OCI-LY7 (cell line): ENCODE data around the gene CXCL16. TPM values are rescaled to one million over a fixed set of nuclear protein-coding genes. Genes with fewer than 3 reads are reported as not detected.

Experiments
- BruUV-seq: library from RNA; stranded (reverse); fragments of 400-500 nt; replicated peaks from 2 replicates; lab custom pipeline; 2021; lab: Mats Ljungman, UMichigan
- CTCF ChIA-PET: fragments of 300-600 bp; sonication (Branson Sonifier 250); formaldehyde crosslinking; loops from one replicate; lab custom pipeline; 2022; ENCODE audit warnings: antibody characterized with exemption; ENCODE audit not compliant: unreplicated experiment; lab: Charles Lee
- POLR2A ChIA-PET: fragments of 300-600 bp; sonication (Branson Sonifier 250); formaldehyde crosslinking; loops from one replicate; lab custom pipeline; 2022; ENCODE audit warnings: antibody characterized with exemption; lab: Charles Lee
- DNase-seq: peaks from one replicate; pipeline ENCODE4 v3.0.0-alpha.2; 2015; ENCODE audit warnings: low spot score
- H2AFZ ChIP-seq: fragments of 200-600 bp; sonication (generic), shearing (Covaris generic); 2 replicates; pipeline ENCODE4 v1.6.1; 2014; ENCODE audit warnings: mild to moderate bottlenecking, antibody characterized with exemption, low read length, moderate library complexity
- H3K27ac ChIP-seq: fragments of 200-600 bp; sonication (generic); 2 replicates; pipeline ENCODE4 v1.5.1; 2014; ENCODE audit warnings: mixed run types, low read depth, mild to moderate bottlenecking, moderate library complexity, low read length, inconsistent platforms; ENCODE audit not compliant: poor library complexity, severe bottlenecking
- H3K36me3 ChIP-seq: fragments of 200-600 bp; sonication (generic); 2 replicates; pipeline ENCODE4 v1.6.1; 2014; ENCODE audit warnings: mild to moderate bottlenecking, antibody characterized with exemption, low read length, moderate library complexity, mixed read lengths; ENCODE audit not compliant: insufficient read depth
- H3K4me1 ChIP-seq: fragments of 200-600 bp; sonication (generic); 2 replicates; pipeline ENCODE4 v1.5.1; 2014; ENCODE audit warnings: mild to moderate bottlenecking, low read length; ENCODE audit not compliant: insufficient read depth, poor library complexity, severe bottlenecking
- H3K4me2 ChIP-seq: fragments of 200-600 bp; sonication (generic); 2 replicates; pipeline ENCODE4 v1.6.1; 2014; ENCODE audit warnings: mild to moderate bottlenecking, low read length
- H3K4me3 ChIP-seq: fragments of 200-600 bp; sonication (generic); 2 replicates; pipeline ENCODE4 v1.5.1; 2014; ENCODE audit warnings: mild to moderate bottlenecking, low read depth, low read length; ENCODE audit not compliant: poor library complexity, severe bottlenecking
- H3K79me2 ChIP-seq: fragments of 200-600 bp; sonication (generic); 2 replicates; pipeline ENCODE4 v1.6.1; 2016; ENCODE audit warnings: low read depth, mild to moderate bottlenecking, low read length, moderate library complexity, mixed read lengths; ENCODE audit not compliant: insufficient read depth
- H3K9me2 ChIP-seq: fragments of 200-600 bp; sonication (generic); 2 replicates; pipeline ENCODE4 v1.6.1; 2016; ENCODE audit warnings: mild to moderate bottlenecking, low read length, mixed read lengths; ENCODE audit not compliant: insufficient read depth
- H3K9me3 ChIP-seq: fragments of 200-600 bp; sonication (generic); 2 replicates; pipeline ENCODE4 v1.6.1; 2014; ENCODE audit warnings: mild to moderate bottlenecking, mixed run types, low read length, mixed read lengths
- H4K20me1 ChIP-seq: fragments of 200-600 bp; sonication (generic); 2 replicates; pipeline ENCODE4 v1.6.1; 2014; ENCODE audit warnings: mild to moderate bottlenecking, antibody characterized with exemption, low read length, moderate library complexity, mixed read lengths; ENCODE audit not compliant: insufficient read depth
- CTCF ChIP-seq: fragments of 200-600 bp; sonication (generic); conservative IDR thresholded peaks from 2 replicates; pipeline ENCODE4 v1.5.1; 2014; ENCODE audit warnings: mild to moderate bottlenecking, antibody characterized with exemption, low read length, moderate library complexity, mixed read lengths
- EZH2phosphoT487 ChIP-seq: fragments of 200-600 bp; sonication (generic); IDR thresholded peaks from 2 replicates; pipeline ENCODE4 v1.6.1; 2018; ENCODE audit warnings: low read depth, borderline replicate concordance, mild to moderate bottlenecking, mixed run types, antibody characterized with exemption, low read length, moderate library complexity, mixed read lengths
- intact Hi-C: fragments of 100-400 bp; cut with micrococcal nuclease; formaldehyde crosslinking; loops from one replicate; pipeline ENCODE4 v1.10.0; 2022; ENCODE audit not compliant: unreplicated experiment
- total RNA-seq, 2 experiments: library from RNA; depleted of rRNA in 1 of 2; stranded (reverse); fragments of >200 nt in 1 of 2; shearing (Covaris generic) in 1 of 2; gene quantifications; 2 replicates each; pipeline ENCODE4 v1.2.3, GENCODE V29; 2014 to 2022

CXCL16 gene
- total RNA-seq, 2 experiments from 2014 or later = not detected

GRCh38 chr17:4742629-4743028, 2.9 kb upstream of the CXCL16 start:
- no peaks in the 10 kb centered on the region for H4K20me1 ChIP-seq
- H2AFZ ChIP-seq = no peak overlapping the region
- POLR2A ChIA-PET = no interaction called here
- no peaks in the 10 kb centered on the region for H3K9me3 ChIP-seq
- BruUV-seq = no TSS peak
- TF ChIP-seq EZH2phosphoT487 (no peak), CTCF (no peak)
- H3K4me3 ChIP-seq = no peak overlapping the region
- no peaks in the 10 kb centered on the region for H3K79me2 ChIP-seq
- H3K4me2 ChIP-seq = no peak overlapping the region
- intact Hi-C loops = no loop called here
- peaks cover 6% of the 10 kb centered on the region for H3K4me1 ChIP-seq
- no peaks in the 10 kb centered on the region for H3K36me3 ChIP-seq
- no peak for DNase-seq
- no peaks in the 10 kb centered on the region for H3K9me2 ChIP-seq
- no peak overlapping the region for H3K27ac ChIP-seq
- CTCF ChIA-PET = no interaction called here

GRCh38 chr17:4742133-4742532, 2.4 kb upstream of the CXCL16 start:
- Histone ChIP-seq H3K9me3 (no peaks in the 10 kb centered on the region), H3K4me3 (no peak overlapping the region), H4K20me1 (no peaks in the 10 kb centered on the region), H2AFZ (no peak overlapping the region), H3K36me3 (no peaks in the 10 kb centered on the region), H3K4me1 (peaks cover 6% of the 10 kb centered on the region), H3K27ac (no peak overlapping the region), H3K79me2 (no peaks in the 10 kb centered on the region), H3K4me2 (no peak overlapping the region), H3K9me2 (no peaks in the 10 kb centered on the region)
- BruUV-seq = no TSS peak
- ChIA-PET CTCF (no interaction called here), POLR2A (no interaction called here)
- TF ChIP-seq CTCF (no peak), EZH2phosphoT487 (no peak)
- intact Hi-C loops = no loop called here
- DNase-seq = no peak

- no TSS peak for BruUV-seq
- Histone ChIP-seq H3K4me3 (no peak overlapping the region), H3K27ac (no peak overlapping the region), H3K36me3 (no peaks in the 10 kb centered on the region), H3K4me2 (no peak overlapping the region), H3K79me2 (no peaks in the 10 kb centered on the region), H3K9me2 (no peaks in the 10 kb centered on the region), H3K4me1 (peaks cover 6% of the 10 kb centered on the region), H4K20me1 (no peaks in the 10 kb centered on the region), H3K9me3 (no peaks in the 10 kb centered on the region), H2AFZ (no peak overlapping the region)
- POLR2A ChIA-PET = no interaction called here
- no peak for TF ChIP-seq CTCF
- no peak for TF ChIP-seq EZH2phosphoT487
- DNase-seq = no peak
- CTCF ChIA-PET = no interaction called here
- intact Hi-C loops = no loop called here
Observed at GRCh38 chr17:4741544-4741943, 1.8 kb upstream of the CXCL16 start.
